Psoas muscle (tissue), 8 donors: ENCODE measurements around the gene PCSK5. TPM values are rescaled to one million over a fixed set of nuclear protein-coding genes. Genes with fewer than 3 reads are reported as not detected.

Experiments used
- ATAC-seq, 4 donors: fragments of 200-7000 bp; cut with Tn5 transposase; one replicate each; pipeline ENCODE4 v1.9.1; 2020; ENCODE audit warnings: moderate library complexity in 3 of 4, mild to moderate bottlenecking in 2 of 4
- DNase-seq, 2 donors: peaks; one replicate each; pipeline ENCODE4 v3.0.0-alpha.2; 2020
- H3K27ac ChIP-seq: fragments of 200-600 bp; one replicate; pipeline ENCODE4 v1.8.0; 2022
- H3K27me3 ChIP-seq, 3 donors: fragments of 200-600 bp in 1 of 3; one replicate each; pipeline versions ENCODE4 v1.6.1 to v1.8.0; 2013 to 2022; ENCODE audit warnings: low read length in 2 of 3, mild to moderate bottlenecking in 2 of 3, moderate library complexity in 1 of 3; ENCODE audit not compliant: insufficient read depth in 3 of 3
- H3K36me3 ChIP-seq, 2 donors: fragments of 200-600 bp in 1 of 2; one replicate each; pipeline versions ENCODE4 v1.6.1 to v1.8.0; 2013 to 2022; ENCODE audit warnings: low read depth in 1 of 2, mild to moderate bottlenecking in 1 of 2, moderate library complexity in 1 of 2; ENCODE audit not compliant: insufficient read depth in 1 of 2
- H3K4me1 ChIP-seq: fragments of 200-600 bp; one replicate; pipeline ENCODE4 v1.8.0; 2022
- H3K4me3 ChIP-seq: fragments of 200-600 bp; one replicate; pipeline ENCODE4 v1.8.0; 2022; ENCODE audit warnings: mild to moderate bottlenecking
- H3K9me3 ChIP-seq: fragments of 200-600 bp; one replicate; pipeline ENCODE4 v1.8.0; 2022
- CTCF ChIP-seq: fragments of 200-600 bp; IDR thresholded peaks from one replicate; pipeline ENCODE4 v1.8.0; 2022; ENCODE audit warnings: antibody characterized with exemption
- WGBS, 3 donors: extraction: QIAGEN DNeasy Blood & Tissue Kit; methylation state at CpG; one replicate each; pipeline versions ENCODE4 v1.1.6 to v1.1.7; 2013; 5-methylcytosine and 5-hydroxymethylcytosine counted together
- intact Hi-C, 2 donors: fragments of 100-400 bp; cut with DNase I; formaldehyde crosslinking; loops; one replicate each; pipeline versions ENCODE4 v1.11.0 to v1.14.2; 2022
- polyA plus RNA-seq, 3 donors: library from polyadenylated mRNA; stranded (reverse); fragments of 200-250 nt; gene quantifications; one replicate each; pipeline ENCODE4 v1.2.3, GENCODE V29; 2013
- total RNA-seq, 4 donors: library from RNA; stranded (reverse); fragmentation: NEBNext Ultra II Directional in 2 of 4; extraction: Animal tissue kit (Norgen Biotek cat#: 25700) in 2 of 4; gene quantifications; one replicate each; pipeline versions ENCODE4 v1.2.1 to v1.2.4, GENCODE V29; 2021 to 2023
- donor health status: healthy with polysubstance abuse.
- donor health status: DM: no; HTN: no; CAD: no; lungs with moderate emphysema.
- donor health status: Bipolar disorder and iron deficiency.
- donor health status: healthy.
- donor health status: DM: yes; HTN: yes; CAD: no.
- donor health status: DM: no; HTN: no; CAD: no.
- donor health status: DM: no; HTN: no; CAD: no.
- donor health status: DM: yes; HTN: yes; CAD: no.

Gene PCSK5
- total and polyA plus RNA-seq, 7 donors = 0.75 to 4.4 (median 2.3) TPM

- Histone ChIP-seq H3K36me3 (no peaks in the 10 kb centered on the region), H3K27ac (no peak overlapping the region), H3K4me3 (no peak overlapping the region), H3K9me3 (no peaks in the 10 kb centered on the region), H3K4me1 (no peaks in the 10 kb centered on the region), H3K27me3 (peaks cover 0 to 3% (median 0%) of the 10 kb centered on the region in 3 donors)
- 75 to 87% (median 84%) methylated on average over 4 of the region's 4 CpGs for WGBS, 3 donors
- intact Hi-C loops = no loop called here
- no peak for TF ChIP-seq CTCF
- ATAC-seq (no peak), DNase-seq (no peak)
Measured at GRCh38 chr9:76366275-76366674, 475.8 kb downstream of the PCSK5 start.

- no peak for TF ChIP-seq CTCF
- no peaks in the 10 kb centered on the region for H3K27me3 ChIP-seq
- H3K27ac ChIP-seq = no peak overlapping the region
- no peaks in the 10 kb centered on the region for H3K9me3 ChIP-seq
- DNase-seq (no peak), ATAC-seq (no peak)
- WGBS, 3 donors = 40 to 43% (median 41%) methylated on average over 4 of the region's 4 CpGs
- intact Hi-C loops = no loop called here
- H3K4me3 ChIP-seq = no peak overlapping the region
- H3K36me3 ChIP-seq = no peaks in the 10 kb centered on the region
- no peaks in the 10 kb centered on the region for H3K4me1 ChIP-seq
Measured at GRCh38 chr9:76369583-76369982, 479.1 kb downstream of the PCSK5 start.

GRCh38 chr9:76370396-76371023 lies 480.0 kb downstream of the PCSK5 start:
- TF ChIP-seq CTCF = no peak
- DNase-seq = no peak
- WGBS, 3 donors = 85 to 93% (median 90%) methylated on average over 3 of the region's 3 CpGs
- intact Hi-C loops = no loop called here
- Histone ChIP-seq H3K36me3 (no peaks in the 10 kb centered on the region), H3K27me3 (no peaks in the 10 kb centered on the region), H3K27ac (no peak overlapping the region), H3K4me3 (no peak overlapping the region), H3K9me3 (no peaks in the 10 kb centered on the region), H3K4me1 (no peaks in the 10 kb centered on the region)
- ATAC-seq = no peak

- no peaks in the 10 kb centered on the region for H3K36me3 ChIP-seq
- no peak overlapping the region for H3K27ac ChIP-seq
- no peaks in the 10 kb centered on the region for H3K4me1 ChIP-seq
- no peaks in the 10 kb centered on the region for H3K9me3 ChIP-seq
- intact Hi-C loops = no loop called here
- no peak overlapping the region for H3K4me3 ChIP-seq
- no peak for TF ChIP-seq CTCF
- DNase-seq = no peak
- 87 to 95% (median 90%) methylated on average over 1 of the region's 1 CpG for whole genome bisulfite sequencing, 3 donors
- no peak for ATAC-seq
- H3K27me3 ChIP-seq = no peaks in the 10 kb centered on the region
Measured at GRCh38 chr9:76371901-76372300, 481.4 kb downstream of the PCSK5 start.

GRCh38 chr9:76372336-76372735 lies 481.9 kb downstream of the PCSK5 start:
- no peaks in the 10 kb centered on the region for H3K4me1 ChIP-seq
- no peak for DNase-seq
- no peak overlapping the region for H3K4me3 ChIP-seq
- H3K27me3 ChIP-seq = no peaks in the 10 kb centered on the region
- intact Hi-C loops = no loop called here
- ATAC-seq = no peak
- H3K27ac ChIP-seq = no peak overlapping the region
- no peaks in the 10 kb centered on the region for H3K36me3 ChIP-seq
- H3K9me3 ChIP-seq = no peaks in the 10 kb centered on the region
- no peak for TF ChIP-seq CTCF
